Activated naive CD4-positive, alpha-beta T cell treated with anti-CD3 and anti-CD28 coated beads, Interleukin-2, amount 50 U/mL, for 24 hours (primary cell): ENCODE data around the gene GSTT4.
"Not testable (repeated sequence)": the region's sequence is repeated elsewhere in the genome, so short reads cannot be mapped to it uniquely, and the experiment has no call there.

Experiments used
- H3K27ac Mint-ChIP-seq: one replicate; pipeline ENCODE4 v1.8.0; 2021; ENCODE audit warnings: mild to moderate bottlenecking, mixed read lengths
- H3K27me3 Mint-ChIP-seq: one replicate; pipeline ENCODE4 v1.8.0; 2021; ENCODE audit warnings: mixed read lengths
- H3K36me3 Mint-ChIP-seq: one replicate; pipeline ENCODE4 v1.8.0; 2021; ENCODE audit warnings: mixed read lengths
- H3K4me1 Mint-ChIP-seq: one replicate; pipeline ENCODE4 v1.8.0; 2021; ENCODE audit warnings: mixed read lengths
- H3K4me3 Mint-ChIP-seq: one replicate; pipeline ENCODE4 v1.8.0; 2021; ENCODE audit warnings: mild to moderate bottlenecking, mixed read lengths
- H3K9me3 Mint-ChIP-seq: one replicate; pipeline ENCODE4 v1.8.0; 2021; ENCODE audit warnings: mixed read lengths

GSTT4 gene

GRCh38 chr22:23979557-23980240 is 25.6 kb downstream of the GSTT4 start, which contains the start of gene GSTT2:
TSS of gene GSTT2 (plus strand) at chr22:23980134.
- not testable (repeated sequence) for H3K4me3 Mint-ChIP-seq

GRCh38 chr22:23977304-23977703 is 27.9 kb downstream of the GSTT4 start:
- H3K4me1 Mint-ChIP-seq, H3K27ac Mint-ChIP-seq, H3K27me3 Mint-ChIP-seq, H3K9me3 Mint-ChIP-seq, H3K36me3 Mint-ChIP-seq, H3K4me3 Mint-ChIP-seq: not testable (repeated sequence)

More at GRCh38 chr22:23979557-23980240, 25.6 kb downstream of the GSTT4 start, which contains the start of gene GSTT2:
- H3K36me3 Mint-ChIP-seq, H3K27ac Mint-ChIP-seq, H3K9me3 Mint-ChIP-seq, H3K27me3 Mint-ChIP-seq, H3K4me1 Mint-ChIP-seq: not testable (repeated sequence)

DNA sequence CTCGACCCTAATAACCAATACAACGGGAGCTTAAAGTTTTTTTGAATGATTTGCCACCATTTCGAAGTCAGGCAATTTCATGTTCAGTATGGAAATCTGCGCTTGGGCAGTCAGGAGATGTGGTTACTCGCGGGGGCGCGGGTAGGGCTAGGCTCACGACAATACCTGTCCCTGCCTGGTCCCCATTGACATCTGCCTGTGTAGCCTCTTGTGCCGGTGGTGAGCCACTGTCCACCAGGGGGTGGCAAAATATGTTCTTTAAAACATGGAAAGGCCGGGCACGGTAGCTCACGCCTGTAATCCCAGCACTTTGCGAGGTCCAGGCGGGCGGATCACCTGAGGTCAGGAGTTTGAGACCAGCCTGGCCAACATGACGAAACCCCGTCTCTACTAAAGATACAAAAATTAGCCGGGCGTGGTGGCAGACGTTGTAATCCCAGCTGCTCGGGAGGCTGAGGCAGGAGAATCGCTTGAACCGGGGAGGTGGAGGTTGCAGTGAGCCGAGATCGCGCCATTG is 30.4 kb downstream of the GSTT4 start:
- H3K27ac Mint-ChIP-seq, H3K9me3 Mint-ChIP-seq, H3K27me3 Mint-ChIP-seq, H3K4me3 Mint-ChIP-seq, H3K36me3 Mint-ChIP-seq: not testable (repeated sequence)
- H3K4me1 Mint-ChIP-seq, result peaks cover 15% of the 10 kb centered on the region

DNA sequence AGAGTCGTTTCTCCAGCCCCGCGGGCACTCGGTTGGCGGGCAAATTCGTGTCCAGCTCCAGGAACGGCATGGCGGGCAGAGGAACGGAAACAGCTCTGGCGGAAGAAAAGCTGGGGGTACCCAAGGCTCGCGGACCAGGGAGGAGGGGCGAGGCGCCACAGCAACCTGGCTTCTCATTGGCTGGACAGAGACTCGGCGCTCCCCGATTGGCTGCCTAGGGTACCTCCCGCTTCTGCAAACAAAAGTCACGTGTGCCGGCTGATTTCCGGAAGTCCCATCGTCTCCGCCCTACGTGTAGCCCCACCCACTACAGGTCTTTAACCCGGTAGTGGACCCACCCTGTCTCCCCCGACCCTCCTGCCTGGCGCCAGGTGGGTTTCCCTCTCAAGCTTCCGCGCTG is 30.9 kb downstream of the GSTT4 start, which contains the start of gene DDT:
Gene DDT (minus strand): TSS at position 97 of the 400 bp plus-strand sequence. CDS start 27 bp downstream, at position 70.
- H3K27me3 Mint-ChIP-seq, H3K4me3 Mint-ChIP-seq, H3K9me3 Mint-ChIP-seq, H3K27ac Mint-ChIP-seq, H3K36me3 Mint-ChIP-seq: not testable (repeated sequence)
- H3K4me1 Mint-ChIP-seq, result peaks cover 18% of the 10 kb centered on the region

DNA sequence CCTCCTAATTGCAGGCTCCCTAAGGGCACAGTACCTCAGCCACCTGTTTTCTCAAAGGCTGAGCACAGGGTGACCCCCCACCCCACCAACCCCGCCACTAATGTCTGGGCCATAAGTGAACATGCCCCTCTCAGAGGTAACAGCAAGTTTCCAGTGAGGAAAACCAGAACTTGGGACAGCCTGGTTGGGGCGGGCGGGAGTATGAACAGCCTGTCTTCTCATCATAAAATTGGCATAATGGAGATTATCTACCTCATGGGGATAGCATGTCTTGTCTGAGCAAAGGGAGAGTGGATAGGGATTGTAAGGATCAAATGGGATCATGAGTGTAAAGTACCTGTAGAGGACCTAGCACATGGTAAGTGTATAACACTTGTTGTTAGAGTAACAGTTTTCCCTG is 33.3 kb downstream of the GSTT4 start:
- not testable (repeated sequence) for H3K36me3 Mint-ChIP-seq, H3K9me3 Mint-ChIP-seq, H3K27ac Mint-ChIP-seq, H3K27me3 Mint-ChIP-seq
- Mint-ChIP-seq H3K4me1 (peaks cover 23% of the 10 kb centered on the region), H3K4me3 (peak overlapping the region; percentile 57)

DNA sequence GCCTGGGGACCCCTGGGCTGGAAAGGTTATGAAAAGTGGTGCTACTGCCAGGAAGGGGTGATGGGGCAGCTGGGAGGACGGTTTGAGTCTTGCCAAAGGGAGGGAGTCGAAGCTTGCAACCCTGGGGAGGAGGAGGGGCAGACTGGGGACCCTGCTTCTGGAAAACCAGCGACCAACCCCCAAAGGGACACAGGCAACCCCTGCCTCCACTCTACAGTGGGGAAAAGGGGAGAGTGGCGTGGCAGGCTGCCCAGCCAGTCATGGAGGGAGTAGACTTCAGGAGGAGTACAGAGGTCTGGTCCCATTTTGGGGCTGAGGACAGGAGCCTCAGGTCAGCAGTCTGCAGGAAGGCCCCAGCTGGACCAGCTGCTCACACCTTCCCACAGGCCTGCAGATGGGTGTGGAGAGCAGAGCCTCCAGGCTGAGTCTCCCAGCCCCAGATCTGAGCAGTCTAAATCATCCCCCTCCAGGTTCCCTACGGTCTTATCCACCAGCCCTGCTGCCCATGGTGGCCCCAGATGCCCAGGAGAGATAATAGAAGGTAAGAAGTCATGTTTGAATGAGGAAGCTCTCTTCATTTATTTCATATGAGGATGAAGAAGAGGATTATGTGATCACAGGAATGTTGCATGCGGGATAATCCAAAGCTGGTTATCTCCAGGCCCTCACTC is 34.3 kb downstream of the GSTT4 start:
- H3K27me3 Mint-ChIP-seq, result no peaks in the 10 kb centered on the region
- no peaks in the 10 kb centered on the region for H3K9me3 Mint-ChIP-seq
- H3K4me3 Mint-ChIP-seq, result peak overlapping the region; percentile 43
- peaks cover 23% of the 10 kb centered on the region for H3K4me1 Mint-ChIP-seq
- H3K27ac Mint-ChIP-seq, result peak overlapping the region; percentile 31
- H3K36me3 Mint-ChIP-seq, result peaks cover 4% of the 10 kb centered on the region

GRCh38 chr22:23970201-23970641 is 35.0 kb downstream of the GSTT4 start:
- Mint-ChIP-seq H3K27ac (peak overlapping the region; percentile 14), H3K9me3 (no peaks in the 10 kb centered on the region), H3K27me3 (no peaks in the 10 kb centered on the region), H3K36me3 (peaks cover 4% of the 10 kb centered on the region), H3K4me1 (peaks cover 23% of the 10 kb centered on the region), H3K4me3 (peak overlapping the region; percentile 15)

- Mint-ChIP-seq H3K27me3 (no peaks in the 10 kb centered on the region), H3K4me1 (peaks cover 23% of the 10 kb centered on the region), H3K27ac (peak overlapping the region; percentile 63), H3K9me3 (no peaks in the 10 kb centered on the region), H3K4me3 (peak overlapping the region; percentile 41), H3K36me3 (peaks cover 4% of the 10 kb centered on the region)
These were observed 36.2 kb downstream of the GSTT4 start for GRCh38 chr22:23969071-23969470.

- H3K9me3 Mint-ChIP-seq, H3K36me3 Mint-ChIP-seq, H3K27me3 Mint-ChIP-seq, H3K27ac Mint-ChIP-seq, H3K4me3 Mint-ChIP-seq: not testable (repeated sequence)
- H3K4me1 Mint-ChIP-seq, result peaks cover 19% of the 10 kb centered on the region
These were observed 38.7 kb downstream of the GSTT4 start, which contains the start of gene DDTL for GRCh38 chr22:23966568-23966967. TSS of gene DDTL (plus strand) at chr22:23966888. CDS start at chr22:23966915, 27 bp downstream.

GRCh38 chr22:23966094-23966493 is 39.2 kb downstream of the GSTT4 start:
- not testable (repeated sequence) for H3K4me3 Mint-ChIP-seq, H3K27ac Mint-ChIP-seq, H3K27me3 Mint-ChIP-seq, H3K9me3 Mint-ChIP-seq, H3K36me3 Mint-ChIP-seq
- peaks cover 15% of the 10 kb centered on the region for H3K4me1 Mint-ChIP-seq

GRCh38 chr22:23961084-23961771 is 44.0 kb downstream of the GSTT4 start, which contains the start of gene GSTT2B:
TSS of gene GSTT2B (minus strand) at chr22:23961195. CDS start at chr22:23961131, 64 bp downstream.
- not testable (repeated sequence) for H3K4me3 Mint-ChIP-seq, H3K9me3 Mint-ChIP-seq, H3K27me3 Mint-ChIP-seq, H3K4me1 Mint-ChIP-seq, H3K36me3 Mint-ChIP-seq, H3K27ac Mint-ChIP-seq

DNA sequence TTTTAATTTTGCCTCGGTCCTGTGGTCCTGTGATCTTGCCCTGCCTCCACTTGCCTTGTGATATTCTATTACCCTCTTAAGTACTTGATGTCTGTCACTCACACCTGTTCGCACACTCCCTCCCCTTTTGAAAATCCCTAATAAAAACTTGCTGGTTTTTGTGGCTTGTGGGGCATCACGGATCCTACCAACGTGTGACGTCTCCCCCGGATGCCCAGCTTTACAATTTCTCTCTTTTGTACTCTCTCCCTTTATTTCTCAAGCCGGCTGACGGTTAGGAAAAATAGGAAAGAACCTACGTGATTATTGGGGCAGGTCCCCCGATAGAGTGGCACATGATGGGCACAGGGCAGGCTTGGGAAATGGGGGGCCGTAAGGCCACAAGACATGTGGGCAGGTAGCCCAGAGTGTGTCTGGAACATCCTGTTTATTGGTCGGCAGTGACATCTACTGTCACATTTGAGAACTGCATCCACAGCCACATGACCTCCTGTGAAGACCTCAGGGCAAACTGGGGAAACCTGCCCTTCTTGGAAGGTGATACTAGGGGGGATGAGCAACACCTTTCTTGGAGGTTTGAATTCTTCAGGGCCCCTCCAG is 48.9 kb downstream of the GSTT4 start:
- not testable (repeated sequence) for H3K27ac Mint-ChIP-seq, H3K27me3 Mint-ChIP-seq, H3K4me1 Mint-ChIP-seq

GRCh38 chr22:23955886-23956285 is 49.4 kb downstream of the GSTT4 start:
- not testable (repeated sequence) for H3K9me3 Mint-ChIP-seq, H3K27ac Mint-ChIP-seq, H3K36me3 Mint-ChIP-seq, H3K27me3 Mint-ChIP-seq, H3K4me1 Mint-ChIP-seq, H3K4me3 Mint-ChIP-seq

More for the DNA sequence above, 48.9 kb downstream of the GSTT4 start:
- not testable (repeated sequence) for H3K36me3 Mint-ChIP-seq, H3K9me3 Mint-ChIP-seq, H3K4me3 Mint-ChIP-seq

DNA sequence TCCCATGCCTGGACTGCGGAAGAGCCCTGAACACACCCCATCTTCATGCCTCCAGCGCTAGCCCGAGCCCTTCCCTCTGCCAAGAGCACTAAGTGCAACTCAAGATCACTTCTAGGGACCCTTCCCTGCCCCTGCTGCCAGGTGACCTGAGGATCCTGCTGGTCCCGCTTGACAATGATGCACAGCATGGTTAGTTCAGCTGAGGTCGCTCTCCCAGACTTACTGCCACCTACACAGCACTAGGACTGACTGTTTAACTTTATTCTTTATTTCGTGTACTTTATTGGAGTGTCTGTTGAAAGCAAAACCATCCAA is 50.3 kb downstream of the GSTT4 start:
- not testable (repeated sequence) for H3K4me1 Mint-ChIP-seq, H3K36me3 Mint-ChIP-seq, H3K27me3 Mint-ChIP-seq, H3K27ac Mint-ChIP-seq, H3K9me3 Mint-ChIP-seq, H3K4me3 Mint-ChIP-seq

- H3K4me3 Mint-ChIP-seq, H3K4me1 Mint-ChIP-seq, H3K36me3 Mint-ChIP-seq, H3K27me3 Mint-ChIP-seq, H3K9me3 Mint-ChIP-seq, H3K27ac Mint-ChIP-seq: not testable (repeated sequence)
These were observed 50.9 kb downstream of the GSTT4 start for GRCh38 chr22:23954193-23954990.
